B cell (primary cell): ENCODE data around the gene LHPP.

Experiments used
- EZH2 ChIP-seq: IDR thresholded peaks from 2 replicates; pipeline ENCODE4 v1.6.1; 2012; ENCODE audit warnings: borderline replicate concordance, low read depth, mild to moderate bottlenecking, moderate library complexity, low read length; ENCODE audit not compliant: insufficient read depth, poor library complexity, severe bottlenecking
- TF ChIP-seq, protein P1 (sequence below): fragments of 200-600 bp; IDR thresholded peaks from one replicate; pipeline ENCODE4 v1.8.0; 2022; ENCODE audit warnings: antibody characterized with exemption, mild to moderate bottlenecking

DNA sequence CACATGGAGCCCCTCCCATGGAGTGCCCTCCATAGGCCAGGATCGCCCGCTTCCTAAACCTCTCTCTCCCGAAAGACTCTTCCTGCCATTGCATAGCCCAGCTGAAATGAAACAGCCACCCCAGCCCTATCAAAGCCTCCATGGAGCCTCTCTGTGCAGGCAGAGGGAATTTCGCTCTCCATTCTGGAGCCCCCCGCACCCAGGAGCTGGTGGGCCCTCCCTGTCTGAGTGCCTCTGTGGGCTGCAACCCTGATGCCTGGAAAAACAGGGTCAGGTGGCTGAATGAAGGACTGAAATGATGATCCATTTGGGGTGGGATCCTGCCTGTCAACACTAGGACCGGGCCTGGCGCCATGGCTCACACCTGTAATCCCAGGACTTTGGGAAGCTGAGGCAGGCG lies 176.1 kb downstream of the LHPP start:
- TF ChIP-seq, protein P1, sequence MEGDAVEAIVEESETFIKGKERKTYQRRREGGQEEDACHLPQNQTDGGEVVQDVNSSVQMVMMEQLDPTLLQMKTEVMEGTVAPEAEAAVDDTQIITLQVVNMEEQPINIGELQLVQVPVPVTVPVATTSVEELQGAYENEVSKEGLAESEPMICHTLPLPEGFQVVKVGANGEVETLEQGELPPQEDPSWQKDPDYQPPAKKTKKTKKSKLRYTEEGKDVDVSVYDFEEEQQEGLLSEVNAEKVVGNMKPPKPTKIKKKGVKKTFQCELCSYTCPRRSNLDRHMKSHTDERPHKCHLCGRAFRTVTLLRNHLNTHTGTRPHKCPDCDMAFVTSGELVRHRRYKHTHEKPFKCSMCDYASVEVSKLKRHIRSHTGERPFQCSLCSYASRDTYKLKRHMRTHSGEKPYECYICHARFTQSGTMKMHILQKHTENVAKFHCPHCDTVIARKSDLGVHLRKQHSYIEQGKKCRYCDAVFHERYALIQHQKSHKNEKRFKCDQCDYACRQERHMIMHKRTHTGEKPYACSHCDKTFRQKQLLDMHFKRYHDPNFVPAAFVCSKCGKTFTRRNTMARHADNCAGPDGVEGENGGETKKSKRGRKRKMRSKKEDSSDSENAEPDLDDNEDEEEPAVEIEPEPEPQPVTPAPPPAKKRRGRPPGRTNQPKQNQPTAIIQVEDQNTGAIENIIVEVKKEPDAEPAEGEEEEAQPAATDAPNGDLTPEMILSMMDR: no peak
- TF ChIP-seq EZH2: no peak
